Fibroblast of skin of left quadriceps (primary cell): ENCODE data around the gene LRRTM2.
A peak's percentile ranks its signal among the peaks of the same experiment; 100 is the strongest.
"Not testable (repeated sequence)": the region's sequence is repeated elsewhere in the genome, so short reads cannot be mapped to it uniquely, and the experiment has no call there.

Experiments used
- DNase-seq, 2 experiments: peaks; one replicate each; pipeline ENCODE4 v3.0.0-alpha.2; 2013; ENCODE audit warnings: low read depth in 2 of 2

Gene LRRTM2

GRCh38 chr5:138874771-138875551 is at the start of gene LRRTM2:
LRRTM2 (minus strand) TSS chr5:138875335; CDS start chr5:138874911, 424 bp downstream.
- peak; percentile 78 to 80 for DNase-seq

GRCh38 chr5:138922494-138922893 is 47.4 kb upstream of the LRRTM2 start:
- no peak for DNase-seq

GRCh38 chr5:138921362-138921761 is 46.2 kb upstream of the LRRTM2 start:
- DNase-seq = not testable (repeated sequence)

GRCh38 chr5:138920181-138920580 is 45.0 kb upstream of the LRRTM2 start:
- DNase-seq = no peak

- DNase-seq = no peak
Measured at GRCh38 chr5:138918686-138919085, 43.6 kb upstream of the LRRTM2 start.

GRCh38 chr5:138914338-138914737 is 39.2 kb upstream of the LRRTM2 start:
- DNase-seq = no peak

GRCh38 chr5:138913773-138914172 is 38.6 kb upstream of the LRRTM2 start:
- DNase-seq = no peak

GRCh38 chr5:138912093-138912492 is 37.0 kb upstream of the LRRTM2 start:
- no peak for DNase-seq

GRCh38 chr5:138911441-138911840 is 36.3 kb upstream of the LRRTM2 start:
- DNase-seq = no peak

- DNase-seq = no peak
Measured at GRCh38 chr5:138910546-138911185, 35.5 kb upstream of the LRRTM2 start.

GRCh38 chr5:138909734-138910133 is 34.6 kb upstream of the LRRTM2 start:
- DNase-seq = no peak

- DNase-seq = peak; percentile 29 to 44
Measured at GRCh38 chr5:138905541-138905940, 30.4 kb upstream of the LRRTM2 start.

- DNase-seq = peak; percentile 24 to 27
Measured at GRCh38 chr5:138903130-138903775, 28.1 kb upstream of the LRRTM2 start.

GRCh38 chr5:138901716-138902115 is 26.6 kb upstream of the LRRTM2 start:
- no peak for DNase-seq

GRCh38 chr5:138900281-138900965 is 25.3 kb upstream of the LRRTM2 start:
- DNase-seq = no peak

GRCh38 chr5:138898742-138899141 is 23.6 kb upstream of the LRRTM2 start:
- DNase-seq = no peak

GRCh38 chr5:138898299-138898698 is 23.2 kb upstream of the LRRTM2 start:
- DNase-seq = no peak

- no peak for DNase-seq
Measured at GRCh38 chr5:138895918-138896317, 20.8 kb upstream of the LRRTM2 start.

GRCh38 chr5:138890644-138891043 is 15.5 kb upstream of the LRRTM2 start:
- no peak for DNase-seq

GRCh38 chr5:138889994-138890393 is 14.9 kb upstream of the LRRTM2 start:
- DNase-seq = no peak

GRCh38 chr5:138884554-138884953 is 9.4 kb upstream of the LRRTM2 start:
- DNase-seq = no peak

- DNase-seq = no peak
Measured at GRCh38 chr5:138884094-138884493, 9.0 kb upstream of the LRRTM2 start.
